Sigmoid colon (tissue), 4 donors: ENCODE measurements around the gene CHCHD4.

Experiments used
- POLR2A ChIP-seq, 2 donors: fragments of 450-650 bp; IDR thresholded peaks; one replicate each; pipeline ENCODE4 v1.6.1; 2016; ENCODE audit warnings: antibody characterized with exemption in 2 of 2, mild to moderate bottlenecking in 2 of 2, moderate library complexity in 2 of 2
- POLR2AphosphoS5 ChIP-seq, 4 donors: sonication (generic); formaldehyde crosslinking; IDR thresholded peaks; one replicate each; pipeline ENCODE4 v1.6.1; 2017; ENCODE audit warnings: antibody characterized with exemption in 4 of 4
- TF ChIP-seq, protein P1 (sequence below), 4 experiments: fragments of 450-650 bp in 3 of 4; fragments of 200-600 bp in 1 of 4; IDR thresholded peaks; one replicate each; pipeline ENCODE4 v1.5.1; 2016 to 2019; ENCODE audit warnings: antibody characterized with exemption in 4 of 4, mild to moderate bottlenecking in 3 of 4, moderate library complexity in 2 of 4

DNA sequence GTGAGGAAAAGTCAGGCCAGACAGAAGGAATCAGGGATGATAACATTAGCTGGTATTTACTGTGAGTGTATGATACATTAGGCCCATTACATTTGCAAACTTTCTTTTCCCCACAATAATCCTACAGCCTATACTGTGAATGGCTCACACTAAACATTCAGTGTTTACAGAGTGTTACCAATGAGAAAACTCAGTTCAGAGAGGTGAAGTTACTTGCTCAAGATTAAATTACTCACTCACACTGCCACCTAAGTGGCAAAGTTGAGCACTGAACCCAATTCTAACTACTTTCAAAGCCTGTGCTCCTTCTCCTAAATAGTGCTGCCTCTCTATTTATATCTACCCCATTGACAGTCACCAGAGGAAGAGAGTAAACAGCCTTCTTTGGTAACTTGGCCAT lies 45.2 kb upstream of the CHCHD4 start:
- TF ChIP-seq, protein P1, sequence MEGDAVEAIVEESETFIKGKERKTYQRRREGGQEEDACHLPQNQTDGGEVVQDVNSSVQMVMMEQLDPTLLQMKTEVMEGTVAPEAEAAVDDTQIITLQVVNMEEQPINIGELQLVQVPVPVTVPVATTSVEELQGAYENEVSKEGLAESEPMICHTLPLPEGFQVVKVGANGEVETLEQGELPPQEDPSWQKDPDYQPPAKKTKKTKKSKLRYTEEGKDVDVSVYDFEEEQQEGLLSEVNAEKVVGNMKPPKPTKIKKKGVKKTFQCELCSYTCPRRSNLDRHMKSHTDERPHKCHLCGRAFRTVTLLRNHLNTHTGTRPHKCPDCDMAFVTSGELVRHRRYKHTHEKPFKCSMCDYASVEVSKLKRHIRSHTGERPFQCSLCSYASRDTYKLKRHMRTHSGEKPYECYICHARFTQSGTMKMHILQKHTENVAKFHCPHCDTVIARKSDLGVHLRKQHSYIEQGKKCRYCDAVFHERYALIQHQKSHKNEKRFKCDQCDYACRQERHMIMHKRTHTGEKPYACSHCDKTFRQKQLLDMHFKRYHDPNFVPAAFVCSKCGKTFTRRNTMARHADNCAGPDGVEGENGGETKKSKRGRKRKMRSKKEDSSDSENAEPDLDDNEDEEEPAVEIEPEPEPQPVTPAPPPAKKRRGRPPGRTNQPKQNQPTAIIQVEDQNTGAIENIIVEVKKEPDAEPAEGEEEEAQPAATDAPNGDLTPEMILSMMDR (IDR thresholded peaks at IDR 0.05), result no peak
- TF ChIP-seq POLR2AphosphoS5 (IDR thresholded peaks at IDR 0.05) (no peak), POLR2A (IDR thresholded peaks at IDR 0.05) (no peak)
